Stomach (tissue), 4 donors: Measurements from ENCODE around the gene CACNA1I.

Experiments
- EP300 ChIP-seq: sonication (generic); formaldehyde crosslinking; IDR thresholded peaks from one replicate; pipeline ENCODE4 v1.6.1; 2017; ENCODE audit warnings: antibody characterized with exemption
- POLR2AphosphoS5 ChIP-seq, 3 donors: sonication (generic); formaldehyde crosslinking; IDR thresholded peaks; one replicate each; pipeline ENCODE4 v1.6.1; 2016; ENCODE audit warnings: antibody characterized with exemption in 3 of 3

DNA sequence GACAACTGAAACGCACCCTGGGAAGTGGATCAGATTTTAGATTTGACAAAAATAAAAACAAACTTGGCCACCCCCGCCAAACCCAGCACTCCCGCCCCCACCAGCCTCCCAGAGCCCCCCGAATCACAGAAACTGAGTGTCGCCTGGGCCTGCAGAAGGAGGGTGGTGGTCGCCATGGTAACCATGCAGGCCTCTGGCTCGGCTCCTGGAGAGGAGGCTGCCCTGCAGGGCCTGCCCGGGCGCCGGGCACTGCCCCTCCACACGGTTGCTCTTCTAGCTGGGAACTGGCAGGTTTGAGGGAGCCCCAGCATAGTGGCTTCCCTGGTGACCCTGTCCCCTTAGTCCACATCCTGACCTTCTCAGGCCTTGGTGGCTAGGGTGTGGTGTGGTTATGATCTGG, 19.3 kb downstream of the CACNA1I start:
- TF ChIP-seq EP300 (no peak), POLR2AphosphoS5 (IDR thresholded peaks at IDR 0.05) (no peak)
